ENCODE results near the gene CUX1. TPM values are rescaled to one million over a fixed set of nuclear protein-coding genes. Genes with fewer than 3 reads are reported as not detected.

Gene CUX1
- total RNA-seq, 1 experiment from 2014 or later: 39.6 TPM

GRCh38 chr7:102103027-102103372, 285.6 kb downstream of the CUX1 start:
- Histone ChIP-seq H3K27me3 (ENCODE audit: low read length) (no peaks in the 10 kb centered on the region), H3K9ac (ENCODE audit: low read length) (no peak overlapping the region), H3K79me2 (ENCODE audit: low read length) (no peaks in the 10 kb centered on the region), H3K27ac (ENCODE audit: low read length) (no peak overlapping the region), H4K20me1 (ENCODE audit: low read length) (no peaks in the 10 kb centered on the region), H2AFZ (ENCODE audit: low read length) (no peak overlapping the region), H3K4me2 (ENCODE audit: low read length) (no peak overlapping the region), H3K4me3 (ENCODE audit: low read length) (no peak overlapping the region), H3K36me3 (ENCODE audit: low read depth, low read length) (peaks cover 5% of the 10 kb centered on the region), H3K9me3 (ENCODE audit: low read length) (no peaks in the 10 kb centered on the region), H3F3A (ENCODE audit: low read length, unreplicated experiment) (no peaks in the 10 kb centered on the region), H3K9me2 (replicated peaks; ENCODE audit: low read length) (no peaks in the 10 kb centered on the region), H3K4me1 (ENCODE audit: insufficient read depth, low read length) (peaks cover 20% of the 10 kb centered on the region)
- DNase-seq (no peak), ATAC-seq (no peak)
- intact Hi-C loops (cut with micrococcal nuclease): no loop called here
- POLR2A ChIA-PET (ENCODE audit: unreplicated experiment): no interaction called here
- TF ChIP-seq CTCF (conservative IDR thresholded peaks at IDR 0.05; ENCODE audit: low read depth, low read length): no peak
- TF ChIP-seq EZH2 (IDR thresholded peaks at IDR 0.05; ENCODE audit: low read length, unreplicated experiment): no peak
- CTCF ChIA-PET: no interaction called here
- no TSS peak for BruUV-seq (replicated peaks)

GRCh38 chr7:102104245-102104644, 286.8 kb downstream of the CUX1 start:
- Histone ChIP-seq H3K4me3 (ENCODE audit: low read length) (no peak overlapping the region), H3K4me2 (ENCODE audit: low read length) (no peak overlapping the region), H3K27ac (ENCODE audit: low read length) (no peak overlapping the region), H3K9me2 (replicated peaks; ENCODE audit: low read length) (no peaks in the 10 kb centered on the region), H4K20me1 (ENCODE audit: low read length) (no peaks in the 10 kb centered on the region), H3K9me3 (ENCODE audit: low read length) (no peaks in the 10 kb centered on the region), H2AFZ (ENCODE audit: low read length) (no peak overlapping the region), H3K9ac (ENCODE audit: low read length) (no peak overlapping the region), H3F3A (ENCODE audit: low read length, unreplicated experiment) (no peaks in the 10 kb centered on the region), H3K79me2 (ENCODE audit: low read length) (no peaks in the 10 kb centered on the region), H3K4me1 (ENCODE audit: insufficient read depth, low read length) (peaks cover 18% of the 10 kb centered on the region), H3K27me3 (ENCODE audit: low read length) (no peaks in the 10 kb centered on the region), H3K36me3 (ENCODE audit: low read depth, low read length) (peaks cover 3% of the 10 kb centered on the region; the same call in 1 of the 2 replicates)
- intact Hi-C loops (cut with micrococcal nuclease): no loop called here
- ChIA-PET CTCF (no interaction called here), POLR2A (ENCODE audit: unreplicated experiment) (no interaction called here)
- TF ChIP-seq EZH2phosphoT487 (IDR thresholded peaks at IDR 0.05; ENCODE audit: borderline replicate concordance, low read length) (no peak), CTCF (conservative IDR thresholded peaks at IDR 0.05; ENCODE audit: low read depth, low read length) (no peak), EZH2 (IDR thresholded peaks at IDR 0.05; ENCODE audit: low read length, unreplicated experiment) (no peak)
- BruUV-seq (replicated peaks): no TSS peak
- no peak for ATAC-seq
- no peak for DNase-seq

- Histone ChIP-seq H3K27ac (ENCODE audit: low read length) (no peak overlapping the region), H2AFZ (ENCODE audit: low read length) (no peak overlapping the region), H3K79me2 (ENCODE audit: low read length) (no peaks in the 10 kb centered on the region), H3K4me2 (ENCODE audit: low read length) (no peak overlapping the region), H3F3A (ENCODE audit: low read length, unreplicated experiment) (no peaks in the 10 kb centered on the region), H3K36me3 (ENCODE audit: low read depth, low read length) (peaks cover 3% of the 10 kb centered on the region), H3K27me3 (ENCODE audit: low read length) (no peaks in the 10 kb centered on the region), H3K9me3 (ENCODE audit: low read length) (no peaks in the 10 kb centered on the region), H3K4me1 (ENCODE audit: insufficient read depth, low read length) (peaks cover 4% of the 10 kb centered on the region), H4K20me1 (ENCODE audit: low read length) (no peaks in the 10 kb centered on the region), H3K9ac (ENCODE audit: low read length) (no peak overlapping the region), H3K4me3 (ENCODE audit: low read length) (no peak overlapping the region), H3K9me2 (replicated peaks; ENCODE audit: low read length) (no peaks in the 10 kb centered on the region)
- BruUV-seq (replicated peaks): no TSS peak
- POLR2A ChIA-PET (ENCODE audit: unreplicated experiment): no interaction called here
- TF ChIP-seq EZH2phosphoT487 (IDR thresholded peaks at IDR 0.05; ENCODE audit: borderline replicate concordance, low read length) (no peak), CTCF (conservative IDR thresholded peaks at IDR 0.05; ENCODE audit: low read depth, low read length) (no peak), EZH2 (IDR thresholded peaks at IDR 0.05; ENCODE audit: low read length, unreplicated experiment) (no peak)
- intact Hi-C loops (cut with micrococcal nuclease): no loop called here
- DNase-seq (no peak), ATAC-seq (no peak)
- CTCF ChIA-PET: no interaction called here
Observed at GRCh38 chr7:102106625-102107024, 289.2 kb downstream of the CUX1 start.
